Liver (tissue), 9 donors: ENCODE data around the gene KRT23. TPM values are rescaled to one million over a fixed set of nuclear protein-coding genes. Genes with fewer than 3 reads are reported as not detected.

Experiments
- DNase-seq: peaks from one replicate; pipeline ENCODE4 v3.0.0-alpha.2; 2017; ENCODE audit warnings: low spot score
- H3K27ac ChIP-seq, 2 donors: one replicate each; pipeline ENCODE4 v1.7.0; 2013; ENCODE audit warnings: inconsistent platforms in 2 of 2, low read length in 2 of 2, control low read depth in 1 of 2, low read depth in 1 of 2, mild to moderate bottlenecking in 1 of 2
- H3K27me3 ChIP-seq, 4 donors: one replicate each; pipeline versions ENCODE4 v1.6.1 to v1.7.0; 2013; ENCODE audit warnings: low read length in 3 of 4, inconsistent platforms in 1 of 4, mild to moderate bottlenecking in 1 of 4, moderate library complexity in 1 of 4; ENCODE audit not compliant: control insufficient read depth in 4 of 4, insufficient read depth in 4 of 4
- H3K36me3 ChIP-seq, 4 donors: one replicate each; pipeline versions ENCODE4 v1.6.1 to v1.7.0; 2013; ENCODE audit warnings: low read length in 3 of 4, mild to moderate bottlenecking in 3 of 4, low read depth in 1 of 4, moderate library complexity in 1 of 4; ENCODE audit not compliant: control insufficient read depth in 4 of 4, insufficient read depth in 3 of 4
- H3K4me1 ChIP-seq, 4 donors: one replicate each; pipeline versions ENCODE4 v1.6.1 to v1.7.0; 2013; ENCODE audit warnings: low read length in 3 of 4, mild to moderate bottlenecking in 3 of 4, moderate library complexity in 1 of 4; ENCODE audit not compliant: control insufficient read depth in 4 of 4, insufficient read depth in 4 of 4
- H3K4me3 ChIP-seq, 3 donors: one replicate each; pipeline versions ENCODE4 v1.6.1 to v1.7.0; 2013; ENCODE audit warnings: low read length in 3 of 3, control low read depth in 1 of 3, low read depth in 1 of 3, mild to moderate bottlenecking in 1 of 3
- H3K9ac ChIP-seq, 2 donors: one replicate each; pipeline ENCODE4 v1.7.0; 2013; ENCODE audit warnings: low read length in 2 of 2, mild to moderate bottlenecking in 2 of 2, moderate library complexity in 2 of 2, control low read depth in 1 of 2, low read depth in 1 of 2
- H3K9me3 ChIP-seq, 4 donors: one replicate each; pipeline versions ENCODE4 v1.6.1 to v1.7.0; 2013; ENCODE audit warnings: low read length in 3 of 4; ENCODE audit not compliant: control insufficient read depth in 4 of 4
- EGR1 ChIP-seq, 2 donors: IDR thresholded peaks; 2 replicates each; pipeline ENCODE4 v1.6.1; 2016 to 2018; ENCODE audit warnings: antibody characterized with exemption in 2 of 2, low read depth in 2 of 2
- FOXA1 ChIP-seq: IDR thresholded peaks from 2 replicates; pipeline ENCODE4 v1.6.1; 2016; ENCODE audit warnings: antibody characterized with exemption
- FOXA2 ChIP-seq: IDR thresholded peaks from 2 replicates; pipeline ENCODE4 v1.6.1; 2016; ENCODE audit warnings: antibody characterized with exemption
- GABPA ChIP-seq, 2 donors: IDR thresholded peaks in 1 of 2; conservative IDR thresholded peaks in 1 of 2; 2 replicates each; pipeline ENCODE4 v1.6.1; 2016; ENCODE audit warnings: antibody characterized with exemption in 2 of 2, mild to moderate bottlenecking in 1 of 2, moderate library complexity in 1 of 2
- HNF4A ChIP-seq, 2 donors: conservative IDR thresholded peaks; 2 replicates each; pipeline ENCODE4 v1.6.1; 2016; ENCODE audit warnings: antibody characterized with exemption in 2 of 2, mild to moderate bottlenecking in 2 of 2
- HNF4G ChIP-seq: IDR thresholded peaks from 2 replicates; pipeline ENCODE4 v1.6.1; 2016; ENCODE audit warnings: antibody characterized with exemption
- JUND ChIP-seq, 2 donors: IDR thresholded peaks; 2 replicates each; pipeline ENCODE4 v1.6.1; 2016; ENCODE audit warnings: antibody characterized with exemption in 2 of 2
- NR2F2 ChIP-seq: IDR thresholded peaks from 2 replicates; pipeline ENCODE4 v1.6.1; 2016; ENCODE audit warnings: antibody characterized with exemption
- RAD21 ChIP-seq, 2 donors: IDR thresholded peaks; 2 replicates each; pipeline ENCODE4 v1.6.1; 2016; ENCODE audit warnings: antibody characterized with exemption in 2 of 2, mild to moderate bottlenecking in 2 of 2
- TAF1 ChIP-seq: conservative IDR thresholded peaks from 2 replicates; pipeline ENCODE4 v1.6.1; 2016; ENCODE audit warnings: antibody characterized with exemption, mild to moderate bottlenecking
- YY1 ChIP-seq: IDR thresholded peaks from 2 replicates; pipeline ENCODE4 v1.6.1; 2016; ENCODE audit warnings: antibody characterized with exemption, mild to moderate bottlenecking
- WGBS: extraction: QIAGEN DNeasy Blood & Tissue Kit; methylation state at CpG from one replicate; pipeline ENCODE4 v1.1.7; 2013; 5-methylcytosine and 5-hydroxymethylcytosine counted together
- polyA plus RNA-seq, 2 donors: library from polyadenylated mRNA; stranded (reverse) in 1 of 2; unstranded in 1 of 2; fragments of 200-250 nt in 1 of 2; fragments of >200 nt in 1 of 2; fragmentation: Nextera tagmentation in 1 of 2; extraction: Ambion mirVana in 1 of 2; gene quantifications; one replicate each; pipeline versions ENCODE4 v1.2.1 to v1.2.3, GENCODE V29; 2013 to 2015
- total RNA-seq, 2 donors: library from RNA; depleted of rRNA; stranded (reverse); fragments of >200 nt; gene quantifications; one replicate each; pipeline ENCODE4 v1.2.3, GENCODE V29; 2014
- TF ChIP-seq, protein P1 (sequence below): IDR thresholded peaks from 2 replicates; pipeline ENCODE4 v1.6.1; 2016; ENCODE audit warnings: antibody characterized with exemption
- TF ChIP-seq, protein P2 (sequence below): IDR thresholded peaks from 2 replicates; pipeline ENCODE4 v1.6.1; 2016; ENCODE audit warnings: antibody characterized with exemption
- TF ChIP-seq, protein P3 (sequence below): IDR thresholded peaks from 2 replicates; pipeline ENCODE4 v1.6.1; 2016; ENCODE audit warnings: antibody characterized with exemption
- donor health status: healthy.
- donor health status: healthy.
- donor health status: healthy.
- donor health status: healthy.
- donor health status: healthy.

The KRT23 gene
- total and polyA plus RNA-seq, 4 donors = 0.09 to 1.3 (median 0.24) TPM; not detected in 1

DNA sequence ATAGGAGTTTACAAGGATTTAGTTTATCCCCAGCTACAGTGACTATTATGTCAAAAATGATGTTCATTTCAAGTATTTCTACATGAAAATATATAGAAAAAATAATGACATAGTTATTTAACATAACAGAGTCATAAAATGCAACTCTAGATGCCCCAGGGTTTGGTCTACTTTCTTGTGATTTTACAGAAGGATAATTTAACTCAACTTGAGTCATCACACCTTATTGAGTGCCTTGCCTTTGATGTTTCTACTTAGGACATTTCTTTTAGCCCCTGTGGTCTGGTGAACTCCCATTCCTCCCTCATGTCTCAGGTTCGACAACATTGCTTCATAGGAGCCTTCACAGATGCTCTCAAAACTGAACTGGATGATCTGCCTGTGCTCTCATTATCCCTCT lies 54.4 kb downstream of the KRT23 start (continued):
- TF ChIP-seq HNF4G (no peak), TAF1 (no peak), FOXA2 (no peak), HNF4A (conservative IDR thresholded peaks at IDR 0.05) (no peak), EGR1 (IDR thresholded peaks at IDR 0.05; ENCODE audit: low read depth in 2 of 2) (no peak), FOXA1 (no peak), GABPA (IDR thresholded peaks at IDR 0.05 in 1 of 2, conservative IDR thresholded peaks at IDR 0.05 in 1 of 2) (no peak), RAD21 (IDR thresholded peaks at IDR 0.05) (no peak)
- TF ChIP-seq, protein P1, sequence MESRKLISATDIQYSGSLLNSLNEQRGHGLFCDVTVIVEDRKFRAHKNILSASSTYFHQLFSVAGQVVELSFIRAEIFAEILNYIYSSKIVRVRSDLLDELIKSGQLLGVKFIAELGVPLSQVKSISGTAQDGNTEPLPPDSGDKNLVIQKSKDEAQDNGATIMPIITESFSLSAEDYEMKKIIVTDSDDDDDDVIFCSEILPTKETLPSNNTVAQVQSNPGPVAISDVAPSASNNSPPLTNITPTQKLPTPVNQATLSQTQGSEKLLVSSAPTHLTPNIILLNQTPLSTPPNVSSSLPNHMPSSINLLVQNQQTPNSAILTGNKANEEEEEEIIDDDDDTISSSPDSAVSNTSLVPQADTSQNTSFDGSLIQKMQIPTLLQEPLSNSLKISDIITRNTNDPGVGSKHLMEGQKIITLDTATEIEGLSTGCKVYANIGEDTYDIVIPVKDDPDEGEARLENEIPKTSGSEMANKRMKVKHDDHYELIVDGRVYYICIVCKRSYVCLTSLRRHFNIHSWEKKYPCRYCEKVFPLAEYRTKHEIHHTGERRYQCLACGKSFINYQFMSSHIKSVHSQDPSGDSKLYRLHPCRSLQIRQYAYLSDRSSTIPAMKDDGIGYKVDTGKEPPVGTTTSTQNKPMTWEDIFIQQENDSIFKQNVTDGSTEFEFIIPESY = no peak

DNA sequence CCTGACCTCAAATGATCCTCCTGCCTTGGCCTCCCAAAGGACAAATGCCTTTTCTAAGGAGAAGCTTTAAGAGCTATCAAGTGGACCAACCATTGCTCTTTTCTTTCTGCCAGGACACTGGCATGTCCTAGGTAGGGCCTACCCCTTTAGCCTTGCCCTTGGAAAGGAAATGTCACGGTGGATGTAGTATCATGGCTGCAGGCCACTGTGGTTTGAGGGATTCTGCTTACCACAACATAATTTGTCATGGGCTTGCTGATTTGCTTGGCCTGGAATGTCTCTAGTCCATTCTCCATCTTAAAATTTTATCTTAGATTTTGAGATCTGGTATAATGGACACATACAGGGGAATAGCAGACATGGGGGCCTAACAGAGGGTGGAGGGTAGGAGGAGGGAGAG lies 58.4 kb downstream of the KRT23 start:
- TF ChIP-seq FOXA1 = no peak
- TF ChIP-seq, protein P1 = no peak
- TF ChIP-seq, protein P2, sequence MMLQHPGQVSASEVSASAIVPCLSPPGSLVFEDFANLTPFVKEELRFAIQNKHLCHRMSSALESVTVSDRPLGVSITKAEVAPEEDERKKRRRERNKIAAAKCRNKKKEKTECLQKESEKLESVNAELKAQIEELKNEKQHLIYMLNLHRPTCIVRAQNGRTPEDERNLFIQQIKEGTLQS = no peak
- no peak for TF ChIP-seq EGR1 (IDR thresholded peaks at IDR 0.05; ENCODE audit: low read depth in 2 of 2)
- TF ChIP-seq HNF4A (conservative IDR thresholded peaks at IDR 0.05) = no peak
- TF ChIP-seq FOXA2 = no peak
- no peak for DNase-seq
- Histone ChIP-seq H3K27me3 (peaks cover 0 to 1% (median 0%) of the 10 kb centered on the region in 4 donors), H3K9me3 (no peaks in the 10 kb centered on the region), H3K36me3 (no peaks in the 10 kb centered on the region), H3K4me3 (no peak overlapping the region), H3K9ac (no peak overlapping the region), H3K4me1 (no peaks in the 10 kb centered on the region), H3K27ac (no peak overlapping the region)
- WGBS = 94% methylated on average over 1 of the region's 1 CpG

GRCh38 chr17:40878044-40878443 lies 59.4 kb downstream of the KRT23 start:
- WGBS = 92% methylated on average over 9 of the region's 9 CpGs
- H3K27me3 ChIP-seq = no peaks in the 10 kb centered on the region

More at GRCh38 chr17:40878044-40878443, 59.4 kb downstream of the KRT23 start:
- no peak for DNase-seq
- H3K4me1 ChIP-seq = no peaks in the 10 kb centered on the region
- no peaks in the 10 kb centered on the region for H3K36me3 ChIP-seq
- TF ChIP-seq YY1 (no peak), HNF4A (conservative IDR thresholded peaks at IDR 0.05) (no peak), JUND (IDR thresholded peaks at IDR 0.05) (no peak), NR2F2 (no peak), RAD21 (IDR thresholded peaks at IDR 0.05) (no peak), EGR1 (IDR thresholded peaks at IDR 0.05; ENCODE audit: low read depth in 2 of 2) (no peak), TAF1 (no peak), FOXA2 (no peak)
- TF ChIP-seq, protein P3, sequence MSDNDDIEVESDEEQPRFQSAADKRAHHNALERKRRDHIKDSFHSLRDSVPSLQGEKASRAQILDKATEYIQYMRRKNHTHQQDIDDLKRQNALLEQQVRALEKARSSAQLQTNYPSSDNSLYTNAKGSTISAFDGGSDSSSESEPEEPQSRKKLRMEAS = no peak
- TF ChIP-seq, protein P1 = no peak
- no peak overlapping the region for H3K4me3 ChIP-seq
- no peak overlapping the region for H3K9ac ChIP-seq
- H3K9me3 ChIP-seq = no peaks in the 10 kb centered on the region
- no peak overlapping the region for H3K27ac ChIP-seq
